Panc1 (cell line): ENCODE data around the gene GHITM.

ENCODE experiments used
- POLR2AphosphoS5 ChIP-seq: IDR thresholded peaks from 2 replicates; pipeline ENCODE4 v1.6.1; 2012; ENCODE audit warnings: mild to moderate bottlenecking, low read depth, low read length, moderate library complexity
- SIN3A ChIP-seq: IDR thresholded peaks from 2 replicates; pipeline ENCODE4 v1.6.1; 2012; ENCODE audit warnings: low read depth, mild to moderate bottlenecking, low read length, moderate library complexity, borderline replicate concordance; ENCODE audit not compliant: insufficient read depth
- TCF7L2 ChIP-seq: IDR thresholded peaks from 2 replicates; pipeline ENCODE4 v1.6.1; 2011; ENCODE audit warnings: mild to moderate bottlenecking, low read depth, low read length, inconsistent platforms
- TF ChIP-seq, protein P1 (sequence below): fragments of 450-650 bp; IDR thresholded peaks from 2 replicates; pipeline ENCODE4 v1.5.1; 2017; ENCODE audit warnings: mild to moderate bottlenecking

DNA sequence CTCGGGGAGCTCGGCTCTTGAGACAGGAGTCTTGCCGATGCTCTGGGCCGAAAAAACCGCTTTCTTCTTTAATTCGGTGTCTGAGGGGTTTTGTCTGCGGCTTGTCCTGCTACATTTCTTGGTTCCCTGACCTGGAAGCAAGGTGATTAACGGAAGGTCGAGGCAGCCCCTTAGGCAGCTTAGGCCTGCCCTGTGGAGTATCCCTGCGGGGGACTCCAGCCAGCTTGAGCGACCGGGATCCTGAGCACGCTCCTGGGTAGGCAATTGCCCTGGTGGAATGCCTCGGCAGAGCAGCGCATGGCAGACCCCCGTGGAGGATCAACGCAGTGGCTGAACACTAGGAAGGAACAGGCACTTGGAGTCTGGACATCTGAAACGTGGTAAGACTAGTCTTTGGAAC lies 30.5 kb upstream of the GHITM start:
- TF ChIP-seq, protein P1, sequence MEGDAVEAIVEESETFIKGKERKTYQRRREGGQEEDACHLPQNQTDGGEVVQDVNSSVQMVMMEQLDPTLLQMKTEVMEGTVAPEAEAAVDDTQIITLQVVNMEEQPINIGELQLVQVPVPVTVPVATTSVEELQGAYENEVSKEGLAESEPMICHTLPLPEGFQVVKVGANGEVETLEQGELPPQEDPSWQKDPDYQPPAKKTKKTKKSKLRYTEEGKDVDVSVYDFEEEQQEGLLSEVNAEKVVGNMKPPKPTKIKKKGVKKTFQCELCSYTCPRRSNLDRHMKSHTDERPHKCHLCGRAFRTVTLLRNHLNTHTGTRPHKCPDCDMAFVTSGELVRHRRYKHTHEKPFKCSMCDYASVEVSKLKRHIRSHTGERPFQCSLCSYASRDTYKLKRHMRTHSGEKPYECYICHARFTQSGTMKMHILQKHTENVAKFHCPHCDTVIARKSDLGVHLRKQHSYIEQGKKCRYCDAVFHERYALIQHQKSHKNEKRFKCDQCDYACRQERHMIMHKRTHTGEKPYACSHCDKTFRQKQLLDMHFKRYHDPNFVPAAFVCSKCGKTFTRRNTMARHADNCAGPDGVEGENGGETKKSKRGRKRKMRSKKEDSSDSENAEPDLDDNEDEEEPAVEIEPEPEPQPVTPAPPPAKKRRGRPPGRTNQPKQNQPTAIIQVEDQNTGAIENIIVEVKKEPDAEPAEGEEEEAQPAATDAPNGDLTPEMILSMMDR = no peak
- TF ChIP-seq POLR2AphosphoS5 (no peak), SIN3A (no peak), TCF7L2 (no peak)
